HG02852 (cell line): ENCODE measurements around the gene LCN10.
"Not testable (repeated sequence)": the region's sequence is repeated elsewhere in the genome, so short reads cannot be mapped to it uniquely, and the experiment has no call there.

Experiments used
- ATAC-seq: cut with Tn5 transposase; IDR thresholded peaks from one replicate; pipeline ENCODE4 v1.9.1; 2021; ENCODE audit warnings: mild to moderate bottlenecking, moderate library complexity; ENCODE audit not compliant: unreplicated experiment

The LCN10 gene

GRCh38 chr9:136704741-136705140 lies 38.0 kb downstream of the LCN10 start:
- not testable (repeated sequence) for ATAC-seq

DNA sequence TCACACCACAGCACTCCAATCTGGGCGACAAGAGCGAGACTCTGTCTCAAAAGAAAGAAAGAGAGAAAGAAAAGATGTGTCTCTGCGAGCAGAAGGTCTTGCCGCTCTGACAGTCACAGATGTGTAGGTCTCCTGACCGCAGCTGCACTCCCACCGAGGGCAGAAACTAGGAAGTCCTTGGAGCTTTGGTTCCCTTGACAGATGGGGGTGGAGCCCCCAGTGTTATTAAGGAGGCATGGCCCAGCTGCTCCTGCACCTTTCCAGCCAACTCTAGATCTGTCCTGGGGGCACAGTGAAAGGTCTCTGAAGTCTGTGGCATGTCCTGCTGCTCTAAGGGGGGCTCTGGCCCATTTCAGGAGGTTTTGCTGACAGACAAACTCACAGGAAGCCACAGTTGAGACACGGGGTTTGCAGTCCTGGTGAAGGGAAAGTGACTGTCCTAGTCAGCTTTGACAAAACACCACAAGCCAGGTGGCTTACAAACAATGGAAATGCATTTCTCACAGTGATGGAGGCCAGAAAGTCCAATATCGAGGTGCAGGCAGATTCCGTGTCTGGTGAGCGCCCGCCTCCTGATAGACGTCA lies 39.4 kb downstream of the LCN10 start:
- ATAC-seq: no peak

- no peak for ATAC-seq
Measured at GRCh38 chr9:136701668-136702053, 41.1 kb downstream of the LCN10 start.

GRCh38 chr9:136700959-136701667 lies 41.6 kb downstream of the LCN10 start:
- ATAC-seq: no peak

GRCh38 chr9:136700304-136700703 lies 42.4 kb downstream of the LCN10 start:
- no peak for ATAC-seq

- ATAC-seq: no peak
Measured at GRCh38 chr9:136698635-136699246, 44.0 kb downstream of the LCN10 start.

- no peak for ATAC-seq
Measured at GRCh38 chr9:136697821-136698526, 44.8 kb downstream of the LCN10 start.

DNA sequence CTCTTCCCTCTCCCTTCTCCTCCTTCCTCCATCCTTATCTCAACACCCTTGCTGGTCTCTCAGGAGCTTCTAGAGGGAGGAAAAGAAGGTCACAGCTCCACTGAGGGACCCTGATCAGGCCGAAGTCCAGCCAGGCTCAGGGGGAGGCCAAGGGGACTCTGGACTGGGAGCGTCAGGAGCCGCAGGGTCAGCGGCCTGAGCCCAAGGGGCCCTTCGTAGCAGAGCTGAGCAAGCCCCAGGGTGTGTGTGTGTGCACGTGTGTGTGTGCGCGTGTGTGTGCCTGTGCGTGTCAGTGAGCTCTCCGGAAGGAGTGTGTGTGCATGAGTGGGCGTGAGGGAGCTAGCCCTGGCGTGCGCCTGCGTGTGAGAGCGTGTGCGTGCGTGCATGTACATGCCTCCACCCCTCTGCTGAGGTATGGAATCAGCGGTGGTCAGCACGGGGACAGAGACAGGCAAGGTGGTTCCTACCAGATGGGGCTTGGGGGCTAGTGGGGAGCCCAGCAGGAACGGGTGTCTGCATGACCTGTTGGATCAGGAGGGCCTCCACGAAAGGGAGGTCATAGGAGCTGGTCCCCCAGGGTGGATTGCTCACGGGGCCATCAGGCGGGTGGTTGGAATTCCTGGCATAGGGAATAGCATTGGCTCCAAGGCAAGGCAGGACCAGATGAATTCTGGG lies 45.5 kb downstream of the LCN10 start:
- ATAC-seq: no peak

GRCh38 chr9:136696502-136696901 lies 46.2 kb downstream of the LCN10 start:
- ATAC-seq: no peak

DNA sequence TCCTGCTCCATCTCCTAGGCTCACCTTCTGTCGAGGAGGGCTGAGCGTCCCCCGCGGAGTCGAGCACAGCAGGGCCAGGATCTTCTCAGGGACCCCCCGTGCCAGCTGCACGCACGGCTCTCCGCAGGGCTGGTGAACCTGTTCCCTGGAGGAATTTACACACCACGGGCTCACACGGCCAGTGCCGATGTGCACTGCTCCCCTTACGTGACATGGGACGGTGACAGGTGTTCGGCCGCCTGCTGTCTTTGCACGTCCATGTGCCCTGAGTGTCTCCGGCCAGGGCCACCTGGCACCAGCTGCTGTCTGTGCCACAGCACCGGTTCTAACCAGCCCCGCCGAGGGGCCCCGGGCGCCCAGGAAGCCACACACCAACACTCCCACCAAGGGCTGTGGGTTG lies 46.8 kb downstream of the LCN10 start:
- no peak for ATAC-seq

- ATAC-seq: no peak
Measured at GRCh38 chr9:136695435-136695895, 47.3 kb downstream of the LCN10 start.

GRCh38 chr9:136694872-136695247 lies 47.9 kb downstream of the LCN10 start:
- no peak for ATAC-seq

- no peak for ATAC-seq
Measured at GRCh38 chr9:136694163-136694871, 48.4 kb downstream of the LCN10 start.

- ATAC-seq: no peak
Measured at GRCh38 chr9:136693490-136694162, 49.1 kb downstream of the LCN10 start.

DNA sequence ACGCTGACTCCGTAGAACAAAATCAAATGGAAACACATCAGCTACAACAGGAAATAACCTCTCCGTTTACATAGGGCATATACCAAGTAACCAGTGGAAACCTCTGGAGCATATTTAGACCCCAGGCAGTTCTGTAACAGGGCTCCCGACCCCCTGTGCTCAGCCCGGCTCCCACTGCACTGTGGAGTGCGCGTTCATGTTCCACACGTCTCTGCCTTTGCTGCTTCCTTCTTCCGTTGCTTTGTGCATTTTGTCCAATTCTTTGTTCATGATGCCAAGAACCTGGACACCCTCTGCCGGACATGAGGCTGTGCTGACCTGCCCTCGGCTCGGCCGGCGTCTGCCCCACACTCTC lies 49.6 kb downstream of the LCN10 start:
- no peak for ATAC-seq

GRCh38 chr9:136692185-136693134 lies 50.3 kb downstream of the LCN10 start:
- no peak for ATAC-seq

- ATAC-seq: no peak
Measured at GRCh38 chr9:136691316-136692184, 51.2 kb downstream of the LCN10 start.

GRCh38 chr9:136690806-136691261 lies 51.9 kb downstream of the LCN10 start:
- ATAC-seq: no peak
